ENCODE results near the gene BCL11B.

Gene BCL11B

DNA sequence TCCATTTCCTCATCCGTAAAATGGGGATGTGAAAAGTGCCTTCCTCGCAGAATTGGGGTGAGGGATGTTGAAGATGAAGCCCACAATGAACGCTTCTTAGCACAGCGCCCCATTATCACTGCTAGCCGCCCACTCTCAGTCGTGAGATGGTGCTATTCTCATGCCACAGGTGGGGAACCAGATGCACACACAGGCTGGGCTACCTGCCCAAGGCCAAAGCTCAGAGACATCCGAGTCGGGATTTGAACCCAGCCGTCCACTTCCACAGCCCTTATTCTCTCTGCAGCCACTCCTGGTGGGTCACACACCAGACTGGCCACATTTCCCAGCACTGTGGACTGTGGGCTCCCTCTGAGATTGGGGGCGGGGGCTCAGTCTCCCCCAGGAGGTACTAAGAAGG is 55.8 kb downstream of the BCL11B start:
- no peak for DNase-seq

GRCh38 chr14:99215277-99215676 is 56.7 kb downstream of the BCL11B start:
- DNase-seq, result no peak

DNA sequence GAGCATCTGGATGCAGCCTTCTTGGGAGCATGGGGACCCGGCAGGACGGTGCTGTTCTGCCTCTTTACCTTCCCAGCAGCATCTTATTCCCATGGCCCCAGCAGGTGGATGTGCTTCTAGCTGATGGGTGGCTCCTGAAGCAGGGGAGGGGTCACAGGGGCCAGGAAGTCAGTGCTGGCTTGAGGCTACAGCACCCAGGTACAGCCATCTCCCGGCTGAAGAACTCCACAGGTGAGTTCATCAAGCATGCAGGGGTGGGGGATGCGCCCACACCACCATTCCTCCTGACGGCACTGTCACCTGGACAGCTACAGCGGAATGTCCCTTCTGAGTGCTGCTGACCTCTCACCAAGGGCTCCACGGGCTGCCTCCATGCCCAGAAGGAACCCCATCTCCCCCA is 57.3 kb downstream of the BCL11B start:
- DNase-seq, result no peak

- DNase-seq, result no peak
Observed at GRCh38 chr14:99213527-99213971, 58.4 kb downstream of the BCL11B start.

DNA sequence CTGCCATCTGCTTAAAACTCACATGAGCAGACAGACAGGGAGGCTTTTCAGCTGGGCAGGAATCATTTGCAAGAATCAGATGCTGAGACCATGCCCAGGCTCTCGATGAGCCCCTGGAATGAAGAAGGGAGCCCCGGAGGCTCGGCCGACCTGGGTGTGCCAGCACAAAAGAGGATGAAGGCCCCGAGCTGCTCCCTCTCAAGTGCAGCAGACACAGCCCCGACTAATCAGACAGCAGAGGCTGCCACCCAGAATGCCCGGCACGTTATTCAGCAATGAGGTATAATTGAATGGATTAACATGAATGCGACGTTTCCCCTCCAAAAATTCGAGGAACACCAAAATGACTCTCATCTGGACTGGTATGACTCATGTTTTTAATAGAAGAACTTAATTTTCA is 58.9 kb downstream of the BCL11B start:
- peak; percentile 64 for DNase-seq

DNA sequence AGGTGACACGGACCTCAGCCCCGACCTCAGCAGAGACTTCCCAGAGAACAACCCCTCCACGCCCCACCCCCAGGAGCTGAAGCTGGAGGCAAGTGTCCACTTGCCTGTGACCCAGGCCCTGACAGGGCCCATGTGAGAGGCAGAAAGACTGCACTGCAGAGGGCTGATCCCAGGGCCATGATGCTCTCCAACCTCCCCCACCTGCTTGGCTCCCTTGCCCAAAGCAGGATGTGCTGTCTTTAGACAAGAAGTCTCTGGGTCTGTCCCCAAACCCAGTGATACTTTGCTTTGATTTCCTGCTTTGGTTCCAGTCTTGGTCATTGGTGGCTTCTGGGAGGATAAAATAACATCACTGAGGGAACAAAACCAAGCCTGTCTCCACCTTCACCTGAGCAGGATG is 59.4 kb downstream of the BCL11B start:
- DNase-seq, result no peak

DNA sequence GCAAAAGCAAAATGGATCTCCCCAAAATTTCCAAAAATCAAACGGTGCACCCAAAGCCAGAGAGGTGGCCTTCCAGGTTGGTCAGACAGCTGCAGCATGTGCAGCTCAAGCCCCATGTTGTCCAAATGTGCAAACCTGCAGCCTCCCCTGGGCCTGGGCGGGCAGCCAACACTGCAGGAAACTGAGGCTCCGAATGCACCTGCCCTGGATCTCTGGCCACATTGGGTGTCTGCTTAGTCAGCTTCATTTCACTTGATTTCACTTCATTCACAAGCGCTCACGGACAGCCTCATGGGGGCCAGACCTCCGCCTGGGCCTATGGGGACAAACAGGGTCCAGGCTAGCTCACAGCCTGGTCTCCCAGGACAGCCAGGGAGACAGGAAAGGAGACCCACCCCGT is 59.8 kb downstream of the BCL11B start:
- DNase-seq, result no peak

DNA sequence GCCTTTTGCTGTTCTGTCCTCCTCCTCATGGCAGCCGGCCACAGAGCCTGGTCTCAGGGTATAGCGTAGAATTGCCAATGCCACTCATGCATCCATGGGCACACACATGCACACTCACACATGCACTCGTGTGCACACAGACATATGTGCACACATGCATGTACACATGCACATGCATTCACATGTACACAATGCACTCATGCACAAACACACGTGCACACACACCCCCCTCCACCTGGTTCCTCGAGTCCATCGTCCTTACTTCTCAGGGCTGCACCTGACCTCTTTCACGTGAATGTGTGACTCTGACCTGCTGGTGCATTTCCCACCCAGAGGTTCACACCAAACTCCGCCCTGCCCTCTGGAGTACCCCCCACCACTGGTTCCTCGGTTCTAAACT is 60.6 kb downstream of the BCL11B start:
- no peak for DNase-seq

DNA sequence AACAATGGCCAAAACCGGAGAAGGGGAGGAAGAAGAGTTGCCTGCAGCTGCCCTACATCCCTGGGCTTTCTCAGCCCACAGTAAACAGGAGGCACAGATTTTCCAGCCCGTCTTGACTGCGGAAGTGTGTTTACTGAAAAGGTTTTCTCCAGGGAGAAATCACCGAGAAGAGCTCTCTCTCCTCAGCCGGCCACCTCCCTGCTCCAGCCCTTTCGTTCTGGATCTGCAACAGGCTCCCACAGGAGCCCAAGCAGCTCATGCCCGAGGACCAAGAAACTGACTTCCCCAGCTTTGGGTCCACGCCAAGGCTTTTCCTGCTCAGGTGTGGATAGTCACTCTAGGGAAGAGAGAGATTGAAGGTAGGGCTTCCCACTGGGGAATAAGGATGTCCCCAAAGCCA is 61.7 kb downstream of the BCL11B start:
- no peak for DNase-seq

- no peak for DNase-seq
Observed at GRCh38 chr14:99209409-99209808, 62.6 kb downstream of the BCL11B start.

GRCh38 chr14:99208318-99208717 is 63.7 kb downstream of the BCL11B start:
- no peak for DNase-seq

- DNase-seq, result no peak
Observed at GRCh38 chr14:99207456-99207855, 64.5 kb downstream of the BCL11B start.

- DNase-seq, result no peak
Observed at GRCh38 chr14:99206090-99206489, 65.9 kb downstream of the BCL11B start.

- DNase-seq, result no peak
Observed at GRCh38 chr14:99205086-99205688, 66.8 kb downstream of the BCL11B start.

GRCh38 chr14:99203801-99204200 is 68.2 kb downstream of the BCL11B start:
- no peak for DNase-seq

GRCh38 chr14:99203080-99203479 is 68.9 kb downstream of the BCL11B start:
- DNase-seq, result no peak

GRCh38 chr14:99202516-99202915 is 69.5 kb downstream of the BCL11B start:
- no peak for DNase-seq

- peak; percentile 30 for DNase-seq
Observed at GRCh38 chr14:99201351-99202073, 70.5 kb downstream of the BCL11B start.

DNA sequence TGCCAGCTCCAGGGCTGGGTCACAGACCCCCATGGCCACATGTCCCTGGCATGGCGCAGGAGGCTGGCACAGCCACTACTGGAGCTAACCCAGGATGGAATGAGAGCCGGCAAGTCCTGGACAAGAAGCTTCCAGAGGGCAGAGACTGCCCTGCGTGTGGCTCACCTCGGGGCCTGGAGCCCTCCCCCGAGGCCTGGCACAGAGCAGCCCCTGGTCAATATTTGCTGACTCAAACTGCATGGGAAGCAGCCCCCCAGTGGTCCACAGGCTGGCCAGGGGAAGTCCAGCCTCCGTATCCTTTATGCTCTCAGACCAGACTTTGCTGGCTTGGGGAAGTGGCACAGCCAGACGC is 71.4 kb downstream of the BCL11B start:
- no peak for DNase-seq

GRCh38 chr14:99199846-99200653 is 71.9 kb downstream of the BCL11B start:
- no peak for DNase-seq

GRCh38 chr14:99198746-99199502 is 73.1 kb downstream of the BCL11B start:
- no peak for DNase-seq

GRCh38 chr14:99196310-99196650 is 75.7 kb downstream of the BCL11B start:
- no peak for DNase-seq

DNA sequence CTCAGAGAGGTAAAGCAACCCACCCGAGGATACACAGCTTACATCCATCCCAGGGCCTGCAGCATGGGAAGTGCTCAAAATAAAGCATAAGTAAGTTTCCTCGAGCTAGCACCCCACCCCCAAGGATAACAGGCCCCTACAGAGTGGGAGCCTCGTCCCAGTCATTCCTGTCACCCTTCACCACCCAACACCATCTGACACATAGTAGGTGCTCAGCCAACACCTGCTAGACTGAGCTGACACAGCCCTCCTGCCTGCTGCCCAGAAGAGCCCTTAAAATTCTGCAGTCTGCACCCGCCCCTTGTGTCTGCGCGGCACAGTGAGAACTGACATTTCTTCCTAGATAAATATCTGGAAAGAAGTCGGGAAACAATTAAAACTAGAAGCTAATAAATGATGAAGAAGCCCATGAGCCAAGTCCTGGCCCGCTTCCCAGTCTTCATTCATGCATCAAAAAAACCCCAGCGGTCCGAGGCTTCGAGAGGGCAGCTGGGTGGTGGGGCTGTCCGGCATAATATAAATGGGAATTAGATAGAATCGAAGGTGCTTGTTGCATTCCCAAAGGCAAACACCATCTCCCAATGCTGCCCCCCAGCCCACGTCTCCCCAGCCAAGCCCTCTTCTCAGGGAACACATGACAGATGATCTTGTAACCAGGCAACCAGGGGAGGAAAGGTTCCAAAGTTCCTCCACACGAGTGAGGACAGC is 76.2 kb downstream of the BCL11B start:
- no peak for DNase-seq
